Activated CD4-positive, alpha-beta memory T cell treated with anti-CD3 and anti-CD28 coated beads, Interleukin-2, amount 10 ng/mL, durations not matched to agents 7 days and 5 days (primary cell): ENCODE measurements around the gene GFM1. TPM values are rescaled to one million over a fixed set of nuclear protein-coding genes. Genes with fewer than 3 reads are reported as not detected.

Experiments used
- CTCF ChIA-PET: fragments of 350-600 bp; sonication (Branson Sonifier 250); formaldehyde crosslinking; loops from one replicate; lab custom pipeline; 2021; ENCODE audit warnings: antibody characterized with exemption, inconsistent platforms; lab: Charles Lee
- POLR2A ChIA-PET: fragments of 350-600 bp; sonication (Branson Sonifier 250); formaldehyde crosslinking; loops from one replicate; lab custom pipeline; 2021; ENCODE audit warnings: antibody characterized with exemption; lab: Charles Lee
- DNase-seq: peaks from one replicate; pipeline ENCODE4 v3.0.0-alpha.2; 2020
- H3K27ac Mint-ChIP-seq: one replicate; pipeline ENCODE4 v1.8.0; 2021; ENCODE audit warnings: mild to moderate bottlenecking, mixed read lengths
- H3K27me3 Mint-ChIP-seq: one replicate; pipeline ENCODE4 v1.8.0; 2021; ENCODE audit warnings: mixed read lengths
- H3K36me3 Mint-ChIP-seq: one replicate; pipeline ENCODE4 v1.8.0; 2021; ENCODE audit warnings: low read depth, mixed read lengths
- H3K4me1 Mint-ChIP-seq: one replicate; pipeline ENCODE4 v1.8.0; 2021; ENCODE audit warnings: mixed read lengths
- H3K4me3 Mint-ChIP-seq: one replicate; pipeline ENCODE4 v1.8.0; 2021; ENCODE audit warnings: mild to moderate bottlenecking, mixed read lengths
- H3K9me3 Mint-ChIP-seq: one replicate; pipeline ENCODE4 v1.8.0; 2021; ENCODE audit warnings: mixed read lengths
- total RNA-seq, 2 experiments: library from RNA; stranded (reverse); gene quantifications; one replicate each; pipeline ENCODE4 v1.2.3, GENCODE V29; 2021

GFM1 gene
- total RNA-seq, 2 experiments from 2014 or later = 32.4 TPM

DNA sequence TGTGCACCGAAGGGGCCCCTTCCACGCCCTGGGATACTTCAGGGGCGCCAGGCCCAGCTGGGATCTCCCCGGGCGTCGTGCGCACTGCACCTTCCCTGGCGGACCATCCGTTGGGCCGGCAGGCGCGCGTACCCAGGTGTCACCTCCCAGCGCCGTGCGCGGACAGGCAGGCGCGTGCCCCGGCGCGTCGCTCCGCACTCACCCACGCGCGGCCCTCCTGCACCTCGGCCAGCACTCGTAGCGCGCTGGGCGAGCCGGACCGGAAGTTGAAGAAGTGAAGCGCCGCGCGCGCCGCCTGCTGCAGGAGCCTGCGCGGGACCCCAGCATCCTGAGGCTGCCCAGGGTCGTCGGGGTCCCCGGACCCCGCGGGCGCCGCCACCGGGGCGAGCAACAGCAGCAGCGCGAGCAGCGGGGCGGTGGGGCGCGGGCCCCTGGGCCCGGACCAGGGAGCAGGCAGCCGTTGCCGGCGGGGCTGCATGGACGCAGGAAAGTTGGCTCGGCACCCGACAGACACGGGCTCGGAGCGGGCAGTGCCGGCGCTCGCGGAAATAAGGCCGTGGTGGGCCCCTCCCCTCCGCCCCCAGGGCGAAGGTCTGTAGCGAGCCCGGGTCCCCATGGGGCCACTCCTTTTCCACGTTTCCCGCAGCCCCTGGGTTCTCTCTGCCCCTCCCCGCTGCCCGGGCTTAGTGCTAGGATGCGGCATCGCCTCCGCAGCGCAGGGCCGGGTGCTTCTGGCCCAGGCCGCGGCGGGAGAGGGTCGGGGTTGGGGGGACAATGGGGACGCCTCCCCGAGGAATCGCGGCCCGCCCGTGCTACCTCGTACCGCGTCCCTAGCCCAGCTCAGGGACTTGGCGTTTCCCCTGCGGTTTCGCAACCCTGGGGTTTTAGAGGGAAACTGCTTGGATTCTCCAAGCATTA, 87.9 kb downstream of the GFM1 start, which contains the start of gene RARRES1:
TSS of gene RARRES1 (minus strand) at position 520 of the 918 bp plus-strand sequence. CDS start at position 478, 42 bp downstream.
- POLR2A ChIA-PET = no interaction called here
- DNase-seq = peak; percentile 44
- Mint-ChIP-seq H3K4me3 (peak within 1 kb of the TSS; percentile 41), H3K27me3 (no peaks in the 10 kb centered on the region), H3K36me3 (peaks cover 2% of the 10 kb centered on the region), H3K4me1 (peaks cover 19% of the 10 kb centered on the region), H3K9me3 (peaks cover 4% of the 10 kb centered on the region), H3K27ac (no peak within 1 kb of the TSS)
- CTCF ChIA-PET = no interaction called here

DNA sequence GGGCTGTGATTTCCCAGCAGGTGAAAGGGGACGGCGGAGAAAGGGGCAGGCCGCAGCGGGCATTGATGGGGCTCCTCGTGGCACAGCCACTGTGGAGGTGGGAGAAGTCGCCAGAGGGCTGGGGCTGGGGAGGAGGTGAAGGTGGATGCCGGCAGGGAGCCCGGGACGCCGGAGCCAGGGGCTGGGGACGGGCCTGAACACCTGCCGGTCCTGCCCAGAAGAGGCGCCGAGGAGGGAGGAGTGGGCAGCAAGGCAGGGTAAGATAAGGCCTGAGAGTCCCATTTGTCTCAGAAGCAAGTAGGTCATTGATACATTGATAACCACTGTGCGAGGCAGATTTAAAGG, 88.5 kb downstream of the GFM1 start:
- ChIA-PET CTCF (no interaction called here), POLR2A (no interaction called here)
- H3K4me1 Mint-ChIP-seq = peaks cover 13% of the 10 kb centered on the region
- no peak overlapping the region for H3K27ac Mint-ChIP-seq
- no peak overlapping the region for H3K4me3 Mint-ChIP-seq
- no peaks in the 10 kb centered on the region for H3K27me3 Mint-ChIP-seq
- DNase-seq = no peak
- H3K36me3 Mint-ChIP-seq = peaks cover 2% of the 10 kb centered on the region
- H3K9me3 Mint-ChIP-seq = peaks cover 4% of the 10 kb centered on the region

- POLR2A ChIA-PET = no interaction called here
- no peak for DNase-seq
- Mint-ChIP-seq H3K36me3 (peaks cover 2% of the 10 kb centered on the region), H3K4me3 (no peak overlapping the region), H3K9me3 (peaks cover 4% of the 10 kb centered on the region), H3K27ac (no peak overlapping the region), H3K27me3 (no peaks in the 10 kb centered on the region), H3K4me1 (peaks cover 8% of the 10 kb centered on the region)
- CTCF ChIA-PET = no interaction called here
Observed at GRCh38 chr3:158733656-158734055, 89.3 kb downstream of the GFM1 start.

DNA sequence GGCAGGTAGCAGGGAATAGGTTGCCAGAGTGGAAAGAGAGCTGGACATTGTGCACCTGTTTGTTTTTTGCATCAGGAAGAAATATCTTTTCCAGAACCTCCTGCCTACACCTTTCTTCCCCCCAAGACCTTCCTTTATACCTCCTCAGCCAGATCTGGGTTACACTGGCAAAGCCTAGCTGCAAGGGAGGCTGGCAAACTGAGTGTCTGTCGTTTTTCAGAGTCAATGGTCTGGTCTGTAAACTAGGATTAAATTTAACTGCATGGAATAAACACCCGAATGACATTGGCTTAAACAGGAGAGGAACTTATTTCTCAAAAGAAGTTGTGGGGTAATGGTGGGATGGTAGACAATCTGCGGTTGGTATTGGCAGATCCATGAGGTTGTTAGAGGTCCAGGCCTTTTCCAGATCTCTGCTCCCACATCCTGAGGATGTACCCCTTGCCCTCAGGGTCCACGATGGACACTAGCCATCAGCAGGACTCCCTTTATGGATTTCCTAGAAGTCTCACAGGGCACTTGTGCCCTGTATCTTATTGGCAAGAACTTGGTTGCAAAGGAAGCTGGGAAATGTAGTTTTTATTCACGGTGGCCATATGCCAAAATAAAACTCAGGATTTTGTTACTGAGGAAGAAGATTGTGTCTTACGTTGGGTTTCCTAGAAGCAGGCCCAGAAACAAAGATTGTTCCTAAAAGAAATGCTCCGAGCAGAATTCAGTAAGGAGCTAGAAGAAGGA, 91.1 kb downstream of the GFM1 start:
- no peaks in the 10 kb centered on the region for H3K27me3 Mint-ChIP-seq

DNA sequence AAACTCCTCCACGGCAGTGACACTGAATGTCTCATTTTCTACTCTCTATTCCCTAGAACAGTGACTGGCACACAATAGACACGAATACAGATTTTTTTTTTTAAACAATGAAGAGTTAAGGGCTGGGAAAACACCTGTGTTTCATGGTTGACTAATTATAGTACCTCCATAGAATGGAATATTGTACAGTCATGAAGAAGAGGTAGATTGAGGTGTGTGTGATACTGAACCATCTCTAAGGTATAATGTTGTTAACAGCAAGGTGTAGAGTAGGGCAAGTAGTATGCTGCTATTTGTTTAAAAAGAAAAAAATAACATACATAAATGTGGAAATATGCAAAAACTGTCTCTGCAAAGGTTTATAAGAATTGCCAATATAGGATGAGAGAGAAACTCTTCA, 93.1 kb downstream of the GFM1 start:
- Mint-ChIP-seq H3K9me3 (peaks cover 4% of the 10 kb centered on the region), H3K4me1 (peaks cover 7% of the 10 kb centered on the region), H3K4me3 (no peak overlapping the region), H3K27me3 (no peaks in the 10 kb centered on the region), H3K36me3 (peaks cover 2% of the 10 kb centered on the region), H3K27ac (no peak overlapping the region)
- DNase-seq = no peak
- CTCF ChIA-PET = interaction anchor here (2.2 kb wide), 1 partner anchor 10 kb away, joined by 6 read pairs; no protein-coding TSS in a partner anchor
- POLR2A ChIA-PET = no interaction called here

More for the DNA sequence above, 91.1 kb downstream of the GFM1 start:
- peaks cover 4% of the 10 kb centered on the region for H3K9me3 Mint-ChIP-seq
- H3K36me3 Mint-ChIP-seq = peaks cover 2% of the 10 kb centered on the region
- H3K4me1 Mint-ChIP-seq = peaks cover 5% of the 10 kb centered on the region
- ChIA-PET CTCF (interaction anchor here (2.2 kb wide), 1 partner anchor 8 kb away, joined by 6 read pairs; no protein-coding TSS in a partner anchor), POLR2A (no interaction called here)
- H3K27ac Mint-ChIP-seq = no peak overlapping the region
- DNase-seq = no peak
- H3K4me3 Mint-ChIP-seq = no peak overlapping the region

- CTCF ChIA-PET = no interaction called here
- Mint-ChIP-seq H3K9me3 (peaks cover 4% of the 10 kb centered on the region), H3K4me3 (no peak overlapping the region), H3K4me1 (peaks cover 11% of the 10 kb centered on the region), H3K27ac (no peak overlapping the region), H3K36me3 (peaks cover 2% of the 10 kb centered on the region), H3K27me3 (no peaks in the 10 kb centered on the region)
- no peak for DNase-seq
- POLR2A ChIA-PET = no interaction called here
Observed at GRCh38 chr3:158737976-158738615, 93.8 kb downstream of the GFM1 start.

DNA sequence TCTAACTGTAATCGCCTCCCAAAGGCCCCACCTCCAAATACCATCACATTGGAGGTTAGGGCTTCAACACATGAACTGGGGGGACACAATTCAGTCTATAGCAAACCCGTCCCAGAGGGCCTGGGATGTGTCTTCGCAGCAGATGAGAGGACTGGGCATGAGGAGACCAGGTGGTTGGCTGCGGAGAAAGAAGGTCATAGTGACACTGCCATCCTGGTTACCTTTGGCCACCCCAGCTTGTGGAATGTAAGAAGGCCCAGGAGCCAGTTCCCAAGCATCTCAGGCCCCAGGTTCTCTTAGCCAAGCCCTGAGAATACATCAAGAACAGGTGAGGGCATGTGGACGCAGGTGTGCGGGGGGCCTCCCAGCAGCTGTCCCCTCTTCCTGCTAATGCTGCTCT, 94.3 kb downstream of the GFM1 start:
- no peak for DNase-seq
- POLR2A ChIA-PET = no interaction called here

DNA sequence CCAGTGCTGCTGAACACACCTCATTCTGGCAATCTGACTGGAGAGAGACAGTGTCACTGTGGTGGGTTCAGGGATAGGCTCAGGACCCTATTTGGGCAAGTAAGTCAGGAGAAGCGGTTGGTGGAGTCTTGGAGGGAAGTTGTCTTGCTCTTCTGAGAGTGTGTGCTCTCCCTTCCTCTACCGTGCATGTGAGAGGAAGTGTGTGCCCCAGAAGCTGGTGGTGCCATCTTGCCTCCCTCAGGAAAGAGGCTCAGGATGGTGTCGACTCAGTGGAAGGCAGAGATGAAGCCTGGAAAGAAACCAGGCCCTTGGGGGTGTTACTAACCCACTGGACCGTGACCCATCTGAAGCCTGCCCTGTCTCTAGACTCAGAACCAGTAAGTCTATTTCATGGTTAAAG, 94.8 kb downstream of the GFM1 start:
- ChIA-PET CTCF (no interaction called here), POLR2A (no interaction called here)
- no peak overlapping the region for H3K27ac Mint-ChIP-seq
- no peak overlapping the region for H3K4me3 Mint-ChIP-seq
- H3K36me3 Mint-ChIP-seq = no peaks in the 10 kb centered on the region
- DNase-seq = no peak
- H3K4me1 Mint-ChIP-seq = peaks cover 11% of the 10 kb centered on the region
- peaks cover 4% of the 10 kb centered on the region for H3K9me3 Mint-ChIP-seq
- H3K27me3 Mint-ChIP-seq = no peaks in the 10 kb centered on the region

More for the DNA sequence above, 94.3 kb downstream of the GFM1 start:
- peaks cover 2% of the 10 kb centered on the region for H3K36me3 Mint-ChIP-seq
- H3K9me3 Mint-ChIP-seq = peaks cover 4% of the 10 kb centered on the region
- CTCF ChIA-PET = no interaction called here
- H3K27me3 Mint-ChIP-seq = no peaks in the 10 kb centered on the region
- H3K4me1 Mint-ChIP-seq = peaks cover 11% of the 10 kb centered on the region
- H3K27ac Mint-ChIP-seq = no peak overlapping the region
- H3K4me3 Mint-ChIP-seq = no peak overlapping the region

- H3K27me3 Mint-ChIP-seq = no peaks in the 10 kb centered on the region
- CTCF ChIA-PET = interaction anchor here (0.6 kb wide), 1 partner anchor 96 kb away, joined by 3 read pairs; no protein-coding TSS in a partner anchor
Observed at GRCh38 chr3:158739661-158740060, 95.3 kb downstream of the GFM1 start.

More at GRCh38 chr3:158739661-158740060, 95.3 kb downstream of the GFM1 start:
- Mint-ChIP-seq H3K4me3 (no peak overlapping the region), H3K4me1 (peaks cover 11% of the 10 kb centered on the region), H3K36me3 (no peaks in the 10 kb centered on the region), H3K9me3 (peaks cover 4% of the 10 kb centered on the region), H3K27ac (no peak overlapping the region)
- DNase-seq = no peak
- POLR2A ChIA-PET = no interaction called here

Other genes starting within 250 kb of the GFM1 start
- gene MLF1, start 73.3 kb upstream of the GFM1 start, total RNA-seq = 1 to 10 TPM; 1.0 to 1.5 TPM
- 10 to 100 TPM; 10.3 to 11.9 TPM for gene LXN, start 28.1 kb downstream of the GFM1 start, total RNA-seq
- not detected for gene RARRES1, start 87.9 kb downstream of the GFM1 start, total RNA-seq
- 10 to 100 TPM; 26.9 to 27.4 TPM for gene MFSD1, start 157.5 kb downstream of the GFM1 start, total RNA-seq